Putamen (tissue), 1 donor: ENCODE results near the gene ZPR1.
"Not testable (repeated sequence)": the region's sequence is repeated elsewhere in the genome, so short reads cannot be mapped to it uniquely, and the experiment has no call there.

Source experiments
- DNase-seq: peaks from one replicate; pipeline ENCODE4 v3.0.0-alpha.2; 2016; ENCODE audit warnings: low spot score

ZPR1 gene

DNA sequence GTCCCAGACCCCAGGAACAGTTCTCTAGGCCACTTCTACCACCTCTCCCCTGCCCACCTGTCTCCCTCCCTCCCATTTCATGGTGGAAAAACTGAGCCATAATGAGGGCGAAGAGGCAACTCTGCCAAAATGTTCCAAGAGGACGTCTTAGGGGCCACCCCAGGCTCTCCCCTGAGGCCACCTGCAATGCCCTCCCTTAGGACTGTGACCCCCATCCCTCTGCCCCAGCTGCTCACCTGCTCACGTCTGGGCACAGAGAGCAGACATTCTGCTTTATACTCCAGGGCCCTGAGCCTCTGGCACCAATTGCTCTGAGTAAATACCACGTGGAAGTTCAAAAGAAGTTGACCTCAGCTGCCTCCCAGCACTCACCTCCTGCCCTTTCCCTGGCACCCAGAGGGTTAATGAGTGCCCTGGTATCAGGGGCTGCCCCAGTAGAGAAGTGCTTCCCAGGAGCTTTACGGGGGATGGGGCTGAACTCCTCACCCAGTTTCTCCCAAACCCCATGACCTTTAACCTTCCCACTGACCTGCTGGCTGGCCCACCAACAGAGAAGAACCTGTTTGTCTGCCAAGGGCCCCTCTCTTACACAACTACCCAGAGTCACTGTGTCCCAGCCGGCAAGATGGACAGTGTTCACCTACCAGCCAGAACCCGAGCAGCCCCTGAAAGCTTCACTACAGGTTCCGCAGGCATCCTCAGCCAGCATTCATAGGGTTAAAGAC is 4.5 kb upstream of the ZPR1 start:
- DNase-seq, result no peak

DNA sequence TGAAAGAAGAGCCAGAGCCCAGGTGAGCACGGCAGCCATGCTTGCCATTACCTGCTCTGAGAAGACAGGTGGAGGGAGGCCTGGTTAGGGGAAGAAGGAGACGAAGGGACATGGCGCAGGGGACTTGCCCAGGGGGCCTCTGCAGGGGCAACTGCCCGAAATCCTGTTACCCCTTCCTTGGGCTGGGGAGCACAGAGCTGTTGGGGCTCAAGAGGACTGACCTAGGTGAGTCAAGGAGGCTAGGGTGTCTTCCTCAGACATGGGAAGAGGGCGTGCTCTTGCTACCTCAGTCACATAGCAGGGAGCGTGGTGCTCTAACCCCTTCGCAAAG is 4.0 kb upstream of the ZPR1 start, which contains the start of gene APOA5:
TSS of gene APOA5 (minus strand) at position 67 of the 331 bp plus-strand sequence. CDS start at position 48, 19 bp downstream.
- no peak for DNase-seq

DNA sequence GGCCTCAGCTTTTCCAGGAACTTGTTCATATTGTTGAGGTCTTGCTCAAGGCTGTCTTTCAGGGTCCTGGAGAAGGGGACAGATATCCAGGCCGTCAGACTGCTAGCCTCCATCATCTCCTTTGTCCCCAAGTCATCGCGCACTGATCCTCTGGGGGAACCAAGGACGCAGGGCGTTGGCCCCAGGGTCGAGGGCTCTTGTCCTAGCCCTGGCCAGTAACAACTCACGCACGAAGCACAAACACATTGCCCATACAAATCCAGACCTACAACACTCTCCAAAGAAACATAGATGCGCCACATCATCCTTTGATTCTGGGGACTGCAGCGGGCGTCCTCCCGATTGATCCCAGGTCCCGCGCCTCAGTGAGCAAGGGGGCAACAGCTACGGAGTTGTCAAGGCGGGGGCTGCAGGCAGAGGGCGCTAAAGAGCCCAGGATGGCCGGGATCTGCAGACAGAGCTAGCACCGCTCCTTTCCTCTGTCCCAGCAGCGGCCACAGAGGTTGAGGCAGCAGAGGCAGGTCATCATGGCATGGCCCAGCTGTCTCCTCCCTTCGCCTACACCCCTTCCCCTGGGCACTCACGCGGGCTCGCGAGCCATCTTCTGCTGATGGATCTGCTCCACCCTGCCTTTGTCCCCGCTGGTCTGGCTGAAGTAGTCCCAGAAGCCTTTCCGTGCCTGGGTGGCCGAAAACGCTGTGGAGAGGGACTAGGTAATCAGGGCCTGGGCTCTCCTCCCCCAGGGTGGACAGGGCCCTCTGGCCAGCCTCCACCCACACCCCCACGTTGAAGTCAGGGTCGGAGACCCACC is 3.4 kb upstream of the ZPR1 start:
- peak; percentile 63 for DNase-seq

DNA sequence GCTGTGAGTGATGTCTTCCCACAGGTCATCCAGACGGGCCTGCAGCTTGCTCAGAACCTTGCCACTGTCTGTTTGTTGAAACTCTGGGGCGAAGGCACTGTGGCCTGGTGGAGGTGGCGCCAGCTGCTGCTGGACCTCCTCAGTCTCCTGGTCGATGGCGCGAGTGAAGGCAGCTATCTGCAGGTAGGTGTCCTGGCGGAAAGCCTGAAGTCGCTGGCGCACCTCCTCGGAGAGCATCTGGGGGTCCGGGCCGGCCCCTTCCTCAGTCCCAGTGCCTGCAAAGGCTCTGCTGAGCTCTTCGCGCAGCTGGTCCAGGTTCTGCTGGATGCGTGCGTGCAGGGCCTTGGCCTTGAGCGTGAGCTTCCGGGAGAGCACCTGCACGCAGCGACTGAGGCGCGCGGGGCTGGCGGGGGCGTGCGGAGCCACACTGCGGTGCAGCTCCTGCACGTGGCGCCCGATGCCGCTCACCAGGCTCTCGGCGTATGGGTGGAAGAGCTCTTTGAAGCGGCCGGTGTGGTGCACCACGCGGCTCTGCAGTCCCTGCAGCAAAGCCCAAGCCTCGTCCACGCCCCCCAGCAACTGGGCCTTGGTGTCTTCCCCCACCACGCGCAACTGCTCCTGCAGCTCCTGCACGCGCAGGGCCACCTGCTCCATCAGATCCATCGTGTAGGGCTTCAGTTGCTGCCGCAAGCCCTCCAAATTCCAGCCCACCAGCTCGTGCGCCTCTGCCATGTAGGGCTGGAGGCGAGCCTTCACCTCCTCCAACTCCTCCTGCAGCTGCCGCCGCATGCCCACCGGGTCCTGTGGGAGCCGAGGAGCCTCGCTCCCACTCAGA is 2.6 kb upstream of the ZPR1 start:
- DNase-seq, result no peak

DNA sequence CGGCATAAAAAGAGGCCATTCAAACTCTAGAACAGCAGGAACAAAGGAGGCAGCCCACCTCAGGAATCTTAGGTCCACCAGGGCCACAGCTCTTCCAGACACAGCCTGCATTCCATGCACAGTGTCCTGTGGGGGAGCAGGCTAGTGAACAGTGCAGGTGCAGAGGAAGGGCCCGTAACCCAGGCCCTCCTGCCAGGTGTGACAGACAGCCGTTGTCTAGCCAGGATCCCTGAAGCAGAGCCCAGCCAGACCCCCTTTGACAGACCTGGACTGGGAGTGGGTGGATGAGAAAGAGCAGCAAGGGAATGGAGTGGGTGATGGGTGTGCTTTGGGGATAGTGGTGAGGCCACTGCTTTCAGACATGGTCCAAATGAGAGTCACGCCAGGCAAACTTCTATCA is 1.2 kb upstream of the ZPR1 start:
- no peak for DNase-seq

DNA sequence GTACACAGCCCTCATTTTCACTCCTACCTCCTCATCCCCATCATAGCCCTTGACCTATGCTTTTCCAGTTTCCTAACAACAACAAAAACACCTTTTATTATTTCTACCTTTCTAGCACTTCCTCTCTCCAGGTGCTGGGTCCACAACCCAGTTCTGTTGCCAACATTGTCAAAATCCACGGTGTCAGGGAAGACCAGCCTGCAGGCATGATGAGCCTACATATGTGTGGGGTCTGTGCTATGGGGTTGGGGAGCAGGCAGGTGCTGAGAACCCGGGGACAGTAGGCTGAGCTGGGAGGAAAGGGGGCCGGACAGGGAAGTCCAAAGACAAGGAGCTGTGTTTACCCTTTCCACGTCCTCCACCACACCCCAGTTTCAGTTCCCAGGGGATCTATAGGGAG is 711 bp upstream of the ZPR1 start:
- DNase-seq, result no peak

DNA sequence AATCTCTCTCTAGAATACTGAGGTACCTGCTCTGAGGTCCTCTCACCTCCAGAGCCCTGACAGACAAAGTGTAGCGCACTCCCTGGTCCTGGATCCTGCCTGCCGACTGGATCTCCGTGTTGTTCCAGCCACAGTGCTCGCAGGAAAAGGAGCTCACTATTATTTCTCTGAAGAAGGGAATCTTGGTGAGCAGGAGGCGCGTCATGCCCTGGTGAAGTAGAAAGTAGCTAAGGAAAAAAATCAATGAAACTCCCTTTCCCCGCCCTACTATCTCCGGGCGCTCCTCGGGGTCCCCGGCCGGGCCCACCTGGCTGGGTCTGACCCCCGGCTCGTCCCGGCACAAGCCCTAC is 412 bp downstream of the ZPR1 start:
- no peak for DNase-seq

DNA sequence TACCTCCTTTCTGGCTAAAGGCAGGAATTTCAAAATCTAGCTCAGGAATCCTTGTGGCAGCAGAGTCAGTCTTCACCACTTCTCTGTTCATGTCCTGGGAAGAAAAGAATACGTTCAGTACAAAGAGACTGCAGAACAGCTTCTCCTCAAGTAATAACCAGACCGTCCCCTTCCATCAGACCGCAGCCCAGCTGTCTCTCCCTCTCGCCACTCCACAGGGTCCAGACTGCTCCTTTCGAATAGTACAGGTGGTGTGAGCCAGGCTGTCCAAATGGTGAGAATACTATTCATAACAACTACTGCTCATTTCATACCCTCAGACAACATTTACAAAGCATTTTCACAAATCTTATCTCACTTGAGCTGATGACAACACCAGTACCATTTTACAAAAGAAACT is 857 bp downstream of the ZPR1 start:
- no peak for DNase-seq

DNA sequence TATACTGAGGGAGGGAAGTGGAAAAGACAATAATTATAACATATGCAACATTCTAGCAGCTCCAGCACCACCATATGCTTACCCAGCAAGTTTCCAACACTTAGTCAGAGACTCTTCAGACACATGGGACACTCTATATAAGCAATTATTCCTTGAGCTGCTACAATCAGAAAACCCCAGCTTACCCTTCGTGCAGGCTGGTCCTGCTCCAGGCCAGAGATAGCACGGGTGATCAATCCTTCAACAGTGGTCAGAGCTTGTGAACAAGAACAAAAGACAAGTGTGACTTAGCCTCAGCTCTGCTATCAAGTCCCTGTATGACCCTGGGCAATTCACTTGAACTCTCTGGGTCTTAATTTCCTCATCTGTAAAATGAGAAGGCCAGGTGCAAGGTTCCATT is 1.5 kb downstream of the ZPR1 start:
- DNase-seq, result no peak

DNA sequence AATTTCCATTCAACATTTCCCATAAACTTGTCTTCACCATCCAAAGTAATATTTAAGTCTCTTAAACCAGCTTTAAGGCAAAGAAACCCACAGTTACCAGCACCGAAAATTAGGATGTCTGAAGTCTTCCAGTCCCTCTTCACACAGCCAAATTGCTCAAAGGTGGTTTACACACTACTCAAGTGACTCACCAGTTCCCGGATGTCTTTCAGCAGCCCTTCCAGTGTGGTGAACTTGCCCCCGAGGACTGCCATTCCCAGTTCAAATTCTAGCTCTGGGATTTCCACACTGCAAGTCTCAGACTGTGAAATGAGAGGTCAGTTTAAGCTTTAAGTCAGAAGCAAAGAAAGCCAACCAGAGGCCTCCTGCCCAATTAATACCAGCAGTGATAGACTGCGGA is 5.1 kb downstream of the ZPR1 start:
- DNase-seq, result no peak

DNA sequence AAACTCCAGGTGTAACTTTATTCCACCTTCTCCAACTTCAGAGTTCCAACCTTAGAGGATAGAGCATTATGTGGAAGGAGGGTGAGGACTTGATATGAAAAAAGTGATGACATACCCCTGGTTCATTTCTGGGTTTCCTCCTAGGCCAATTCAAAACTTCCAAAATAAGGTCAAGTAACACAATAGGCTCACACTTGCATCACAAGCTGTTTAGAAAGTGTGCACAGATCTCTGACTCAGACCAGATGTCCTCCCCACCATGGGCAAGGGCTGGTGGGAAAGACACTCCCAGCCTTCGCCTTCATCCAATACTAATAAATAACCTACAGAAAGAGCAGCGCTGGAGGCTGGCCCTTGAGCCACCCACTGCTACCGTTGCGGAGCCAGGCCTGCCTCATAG is 9.3 kb downstream of the ZPR1 start:
- DNase-seq, result no peak

DNA sequence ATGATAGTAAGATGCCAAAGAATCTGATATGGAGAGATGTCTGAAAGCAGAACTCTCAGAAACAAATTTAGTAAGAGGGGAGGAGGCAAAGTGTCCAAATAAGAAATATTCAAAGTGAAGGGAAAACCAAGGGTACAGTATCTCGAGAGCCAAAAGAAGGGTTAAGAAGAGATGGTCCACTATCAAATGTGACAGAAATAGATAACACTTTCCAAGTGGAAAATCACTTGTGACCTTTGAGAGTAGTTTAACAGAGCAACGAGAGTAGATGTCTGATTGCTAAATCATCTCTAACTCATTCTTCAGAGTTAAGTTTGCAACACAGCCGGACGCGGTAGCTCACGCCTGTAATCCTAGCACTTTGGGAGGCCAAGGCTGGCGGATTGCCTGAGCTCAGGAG is 10.8 kb downstream of the ZPR1 start:
- no peak for DNase-seq

DNA sequence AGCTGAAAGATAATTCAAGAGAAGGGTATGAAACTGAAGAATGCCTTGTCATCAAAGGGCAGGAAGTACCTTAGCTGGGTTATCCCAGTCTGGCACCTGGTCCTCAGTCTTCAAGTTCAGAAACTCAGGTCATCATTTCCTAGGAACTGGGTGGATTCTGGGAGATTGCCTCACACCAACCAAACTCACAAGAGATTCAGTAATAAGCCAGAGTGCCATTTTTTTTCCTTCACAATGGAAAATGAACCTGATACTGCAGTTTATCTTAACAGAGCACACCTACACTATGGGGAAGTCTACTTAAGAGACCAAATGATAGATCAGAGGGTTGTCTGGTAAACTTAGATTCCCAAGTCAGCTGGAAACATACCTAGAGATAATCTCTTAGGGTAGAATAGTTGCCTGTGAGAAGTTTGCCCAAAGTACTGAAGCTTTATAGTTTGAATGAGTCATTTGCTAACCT is 11.3 kb downstream of the ZPR1 start:
- no peak for DNase-seq

DNA sequence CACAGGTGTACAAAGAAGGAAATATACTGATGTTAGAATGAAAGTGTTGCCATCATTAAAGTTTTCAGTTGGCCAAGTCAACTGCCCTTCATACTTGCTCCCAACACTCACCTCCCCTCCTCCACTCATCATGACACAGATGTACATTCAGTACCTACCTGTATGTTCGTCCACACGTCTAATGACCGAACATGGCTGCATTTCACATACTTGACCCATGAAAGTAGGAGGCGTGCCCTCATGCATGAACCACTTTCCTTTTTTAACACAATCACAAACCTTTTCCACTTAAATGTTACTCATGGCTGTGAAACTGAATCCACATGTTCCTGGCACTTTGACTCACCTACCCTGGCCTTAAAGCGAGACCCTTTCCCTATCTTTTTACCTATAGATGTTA is 11.8 kb downstream of the ZPR1 start:
- no peak for DNase-seq

DNA sequence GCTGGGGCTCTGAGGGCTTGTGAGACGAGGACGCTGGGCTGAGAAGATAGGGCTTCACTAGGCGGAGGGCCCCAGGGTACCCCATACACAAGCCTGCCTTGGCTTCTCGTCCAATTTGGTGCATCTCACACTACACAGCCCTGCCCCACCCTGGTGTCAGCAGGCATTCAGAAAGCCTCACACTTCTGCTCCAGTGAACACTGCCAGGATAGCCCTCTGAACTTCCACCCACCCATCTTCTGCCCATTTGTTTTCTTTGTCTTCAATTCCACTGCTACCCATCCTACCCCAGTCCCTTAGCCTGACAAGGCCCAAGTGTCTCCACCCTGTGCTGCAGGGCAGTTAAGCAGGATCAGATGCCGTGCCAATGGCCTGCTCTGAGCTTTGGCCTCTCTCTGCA is 13.2 kb downstream of the ZPR1 start:
- DNase-seq, result no peak

DNA sequence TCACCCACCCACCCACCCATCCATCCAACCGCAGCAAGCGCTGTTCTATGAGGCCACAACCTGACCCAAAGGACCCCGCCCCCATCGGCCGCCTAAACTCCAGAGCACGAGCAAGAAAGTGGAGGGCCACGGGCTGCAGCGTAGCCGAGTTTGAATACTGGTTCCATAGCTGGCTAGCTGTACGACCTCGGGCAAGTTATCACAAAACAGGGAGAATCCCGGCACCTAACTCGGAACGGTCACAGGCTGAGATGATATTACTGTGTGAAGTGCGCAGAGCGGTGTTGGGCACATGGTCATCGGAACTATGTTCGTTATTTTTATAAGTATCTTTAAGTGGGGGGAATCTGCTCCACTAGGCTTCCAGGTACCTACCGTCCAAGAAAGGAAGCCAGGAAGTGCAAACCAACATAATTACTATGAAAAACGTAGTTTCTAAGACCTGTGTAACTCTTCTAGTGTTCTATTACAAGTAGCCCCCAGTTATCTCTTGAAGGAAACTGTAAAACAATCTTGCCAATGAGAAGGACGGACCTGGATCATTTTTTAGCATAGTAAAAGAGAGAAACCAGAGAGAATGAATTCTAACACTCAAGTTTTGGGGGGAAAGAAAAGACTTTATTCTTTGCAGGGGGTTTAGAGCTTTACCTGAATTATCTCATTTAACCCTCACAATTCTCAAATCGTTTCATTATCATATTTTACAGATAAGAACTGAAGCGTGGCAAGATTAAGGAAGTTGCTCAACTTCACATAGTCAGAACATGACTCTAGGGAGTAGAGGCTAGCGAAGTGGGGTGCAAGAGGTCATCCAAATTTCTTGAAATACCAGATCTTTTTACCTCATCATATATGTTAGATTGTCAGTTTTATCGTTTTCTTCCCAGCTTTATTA is 14.4 kb downstream of the ZPR1 start:
- no peak for DNase-seq

DNA sequence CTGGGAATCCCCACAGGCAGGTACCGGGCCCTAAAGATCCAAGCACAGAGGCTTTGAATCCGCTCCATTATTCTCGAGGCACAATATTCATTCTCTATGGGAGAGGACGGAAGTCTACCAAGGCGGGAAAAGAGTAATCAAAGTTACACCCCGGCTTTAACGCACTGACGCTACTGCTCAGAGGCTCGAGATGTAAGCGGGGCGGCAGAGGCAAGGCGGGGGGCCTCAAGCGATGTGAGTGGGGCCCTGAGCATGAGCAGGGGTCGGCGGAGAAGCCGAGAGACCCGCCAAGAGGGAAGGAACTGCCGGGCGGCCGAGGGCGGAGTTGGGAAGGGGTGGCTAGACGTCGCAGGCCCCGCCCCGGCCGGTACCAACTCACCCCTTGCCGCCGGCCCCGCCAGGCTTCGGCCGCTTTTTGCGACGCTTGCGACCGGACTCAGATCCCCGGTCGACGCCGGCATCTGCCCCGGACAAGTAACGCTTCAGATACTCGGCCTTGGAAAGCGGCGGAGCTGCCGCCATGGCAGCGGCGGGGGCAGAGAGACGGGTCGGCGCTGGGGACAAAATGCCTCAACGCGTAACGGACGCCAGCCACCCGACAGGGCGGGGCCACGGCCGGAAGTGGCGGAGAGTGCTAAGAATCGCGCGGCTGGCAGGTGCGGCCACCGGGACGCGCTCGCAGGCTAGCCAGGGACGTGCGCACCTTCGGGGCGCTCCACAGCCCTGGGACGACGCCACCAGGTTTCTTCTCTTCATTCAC is 15.2 kb downstream of the ZPR1 start, which contains the start of gene BUD13:
TSS of gene BUD13 (minus strand) at position 545 of the 760 bp plus-strand sequence. CDS start at position 522, 23 bp downstream.
- peak; percentile 87 for DNase-seq

DNA sequence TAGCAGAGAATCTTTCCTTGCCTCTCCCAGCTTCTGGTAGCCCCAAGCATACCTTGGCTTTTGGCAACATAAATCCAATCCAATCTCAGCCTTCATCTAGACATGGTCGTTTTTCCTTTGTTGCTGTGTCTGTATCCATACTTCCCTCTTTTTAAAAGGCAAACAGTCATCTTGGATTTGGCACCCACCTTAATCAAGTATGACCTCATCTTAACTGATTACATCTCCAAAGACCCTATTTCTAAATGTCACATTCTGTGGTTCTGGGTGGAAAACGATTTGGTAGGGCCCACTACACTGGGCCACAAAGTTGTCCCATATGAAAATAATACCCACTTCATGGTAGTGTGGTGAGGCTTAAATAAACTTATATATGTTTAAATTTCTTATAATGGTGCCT is 15.9 kb downstream of the ZPR1 start:
- no peak for DNase-seq

DNA sequence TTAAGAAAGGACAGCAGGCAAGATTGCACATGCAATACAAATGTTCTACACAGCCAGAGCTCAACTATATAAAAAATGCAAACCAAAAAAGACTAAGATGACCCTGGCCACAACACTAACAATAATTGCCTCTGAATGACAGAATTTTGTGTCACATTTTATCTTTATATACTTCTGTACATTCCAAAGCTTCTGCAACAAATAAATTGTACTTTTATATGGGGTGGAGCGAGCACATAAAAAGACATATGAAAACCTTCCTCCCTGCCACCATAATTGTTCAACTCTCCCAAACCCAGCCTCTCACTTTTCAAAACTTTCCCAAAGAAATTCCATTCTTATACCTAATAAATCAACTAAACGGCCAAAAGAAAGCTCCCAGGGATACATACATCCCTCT is 25.7 kb downstream of the ZPR1 start:
- no peak for DNase-seq

DNA sequence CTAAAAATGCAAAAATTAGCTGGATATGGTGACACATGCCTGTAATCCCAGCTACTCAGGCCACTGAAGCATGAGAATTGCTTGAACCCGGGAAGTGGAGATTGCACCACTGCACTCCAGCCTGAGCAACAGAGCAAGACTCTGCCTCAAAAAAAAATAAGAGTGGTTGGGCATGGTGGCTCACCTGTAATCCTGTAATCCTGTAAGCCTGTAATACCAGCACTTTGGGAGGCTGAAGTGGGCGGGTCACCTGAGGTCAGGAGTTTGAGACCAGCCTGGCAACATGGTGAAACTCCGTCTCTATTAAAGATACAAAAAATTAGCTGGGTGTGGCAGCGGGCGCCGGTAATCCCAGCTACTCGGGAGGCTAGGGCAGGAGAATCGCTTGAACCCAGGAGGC is 31.8 kb downstream of the ZPR1 start:
- DNase-seq, result not testable (repeated sequence)
